MM.1S (cell line): ENCODE measurements around the gene COX14.

ENCODE experiments used
- DNase-seq: peaks from one replicate; pipeline ENCODE4 v3.0.0-alpha.2; 2015
- H2AFZ ChIP-seq: fragments of 300-600 bp; sonication (generic); 2 replicates; pipeline ENCODE4 v1.6.0; 2016; ENCODE audit warnings: antibody characterized with exemption, low read length
- H3F3A ChIP-seq: fragments of 300-600 bp; sonication (generic); 2 replicates; pipeline ENCODE4 v1.6.1; 2016; ENCODE audit warnings: mild to moderate bottlenecking, antibody characterized with exemption, low read length, moderate library complexity, mixed read lengths; ENCODE audit not compliant: insufficient read depth
- H3K27ac ChIP-seq: fragments of 300-600 bp; sonication (generic); 2 replicates; pipeline ENCODE4 v1.5.1; 2016; ENCODE audit warnings: mild to moderate bottlenecking, low read length
- H3K27me3 ChIP-seq: fragments of 300-600 bp; sonication (generic); replicated peaks from 2 replicates; pipeline ENCODE4 v1.6.0; 2016; ENCODE audit warnings: low read length; ENCODE audit not compliant: insufficient read depth
- H3K36me3 ChIP-seq: fragments of 300-600 bp; sonication (generic); replicated peaks from 2 replicates; pipeline ENCODE4 v1.6.1; 2016; ENCODE audit warnings: mild to moderate bottlenecking, low read length, mixed read lengths; ENCODE audit not compliant: insufficient read depth
- H3K4me1 ChIP-seq: fragments of 300-600 bp; sonication (generic); 2 replicates; pipeline ENCODE4 v1.6.1; 2016; ENCODE audit warnings: low read length, mixed read lengths
- H3K4me2 ChIP-seq: fragments of 300-600 bp; sonication (generic); 2 replicates; pipeline ENCODE4 v1.6.0; 2016; ENCODE audit warnings: low read depth, low read length
- H3K4me3 ChIP-seq: fragments of 300-600 bp; sonication (generic); 2 replicates; pipeline ENCODE4 v1.5.1; 2016; ENCODE audit warnings: low read length, mixed read lengths
- H3K79me2 ChIP-seq: fragments of 300-600 bp; sonication (generic); 2 replicates; pipeline ENCODE4 v1.6.1; 2016; ENCODE audit warnings: mixed run types, low read length, mixed read lengths
- H3K9ac ChIP-seq: fragments of 300-600 bp; sonication (generic); 2 replicates; pipeline ENCODE4 v1.6.1; 2016; ENCODE audit warnings: low read length, mixed read lengths
- H3K9me2 ChIP-seq: fragments of 300-600 bp; sonication (generic); replicated peaks from 2 replicates; pipeline ENCODE4 v1.6.1; 2016; ENCODE audit warnings: mild to moderate bottlenecking, low read length, mixed read lengths; ENCODE audit not compliant: insufficient read depth
- H3K9me3 ChIP-seq: fragments of 300-600 bp; sonication (generic); replicated peaks from 2 replicates; pipeline ENCODE4 v1.6.1; 2016; ENCODE audit warnings: mild to moderate bottlenecking, low read length, mixed read lengths; ENCODE audit not compliant: insufficient read depth
- H4K20me1 ChIP-seq: fragments of 300-600 bp; sonication (generic); 2 replicates; pipeline ENCODE4 v1.6.1; 2016; ENCODE audit warnings: mild to moderate bottlenecking, low read length, moderate library complexity, mixed read lengths; ENCODE audit not compliant: insufficient read depth
- CTCF ChIP-seq: fragments of 300-600 bp; sonication (generic); IDR thresholded peaks from 2 replicates; pipeline ENCODE4 v1.5.1; 2016; ENCODE audit warnings: antibody characterized with exemption, low read length, mixed read lengths
- EZH2 ChIP-seq: fragments of 300-600 bp; sonication (generic); optimal IDR thresholded peaks from 2 replicates; pipeline ENCODE3; 2017; ENCODE audit warnings: low read depth, mild to moderate bottlenecking, antibody characterized with exemption, low read length, mixed read lengths
- EZH2phosphoT487 ChIP-seq: fragments of 300-600 bp; sonication (generic); IDR thresholded peaks from 2 replicates; pipeline ENCODE4 v1.6.1; 2018; ENCODE audit warnings: antibody characterized with exemption, low read length

Gene COX14

GRCh38 chr12:50111693-50112455 is at the start of gene COX14:
TSS of gene COX14 (plus strand) at chr12:50112236. CDS start at chr12:50120044, 7,808 bp downstream.
- no peaks in the 10 kb centered on the region for H4K20me1 ChIP-seq
- peak; percentile 100 for DNase-seq
- peak within 1 kb of the TSS; percentile 64 for H2AFZ ChIP-seq
- H3K4me3 ChIP-seq = peak within 1 kb of the TSS; percentile 93
- TF ChIP-seq EZH2 (no peak), CTCF (peak; percentile 97)
- no peaks in the 10 kb centered on the region for H3K36me3 ChIP-seq
- H3K27me3 ChIP-seq = no peaks in the 10 kb centered on the region
- H3K9me3 ChIP-seq = no peaks in the 10 kb centered on the region
- peak within 1 kb of the TSS; percentile 87 for H3K9ac ChIP-seq
- peaks cover 48% of the 10 kb centered on the region for H3K79me2 ChIP-seq
- peak within 1 kb of the TSS; percentile 98 for H3K27ac ChIP-seq
- H3K9me2 ChIP-seq = no peaks in the 10 kb centered on the region
- H3K4me1 ChIP-seq = peaks cover 32% of the 10 kb centered on the region
- H3F3A ChIP-seq = peaks cover 34% of the 10 kb centered on the region
- H3K4me2 ChIP-seq = peak within 1 kb of the TSS; percentile 98

- Histone ChIP-seq H3K9me3 (no peaks in the 10 kb centered on the region), H3K4me2 (no peak overlapping the region), H3K27me3 (peaks cover 7% of the 10 kb centered on the region), H3K9me2 (no peaks in the 10 kb centered on the region), H3K4me3 (no peak overlapping the region), H3K27ac (no peak overlapping the region), H3K36me3 (no peaks in the 10 kb centered on the region), H2AFZ (no peak overlapping the region), H3K9ac (no peak overlapping the region), H3K4me1 (no peaks in the 10 kb centered on the region), H3K79me2 (no peaks in the 10 kb centered on the region), H4K20me1 (no peaks in the 10 kb centered on the region), H3F3A (no peaks in the 10 kb centered on the region)
- TF ChIP-seq EZH2phosphoT487 (no peak), EZH2 (no peak), CTCF (no peak)
- no peak for DNase-seq
Observed at GRCh38 chr12:50062728-50063460, 49.1 kb upstream of the COX14 start.

- no peak overlapping the region for H2AFZ ChIP-seq
Observed at GRCh38 chr12:50065726-50066310, 46.2 kb upstream of the COX14 start.

More at GRCh38 chr12:50065726-50066310, 46.2 kb upstream of the COX14 start:
- H3K27ac ChIP-seq = no peak overlapping the region
- H3K9me3 ChIP-seq = no peaks in the 10 kb centered on the region
- no peak for DNase-seq
- no peaks in the 10 kb centered on the region for H3F3A ChIP-seq
- H4K20me1 ChIP-seq = no peaks in the 10 kb centered on the region
- H3K9ac ChIP-seq = no peak overlapping the region
- no peaks in the 10 kb centered on the region; the same call in 1 of the 2 replicates for H3K27me3 ChIP-seq
- H3K36me3 ChIP-seq = no peaks in the 10 kb centered on the region
- no peak for TF ChIP-seq EZH2phosphoT487
- no peak for TF ChIP-seq EZH2
- TF ChIP-seq CTCF = no peak
- no peak overlapping the region for H3K4me2 ChIP-seq
- no peaks in the 10 kb centered on the region for H3K9me2 ChIP-seq
- H3K4me3 ChIP-seq = no peak overlapping the region
- H3K4me1 ChIP-seq = no peaks in the 10 kb centered on the region
- H3K79me2 ChIP-seq = no peaks in the 10 kb centered on the region
